SK-N-SH (cell line): ENCODE data around the gene MAPT. TPM values are rescaled to one million over a fixed set of nuclear protein-coding genes. Genes with fewer than 3 reads are reported as not detected.

Experiments
- CTCF ChIA-PET: fragments of 300-600, 350-600 bp; formaldehyde crosslinking; extraction: SDS; loops from one replicate; lab custom pipeline; 2021; lab: Yijun Ruan, JAX
- POLR2A ChIA-PET: fragments of 350-600 bp; sonication (Branson Sonifier 250); formaldehyde crosslinking; extraction: SDS; loops from one replicate; lab custom pipeline; 2020; ENCODE audit warnings: antibody characterized with exemption, inconsistent platforms; lab: Yijun Ruan, JAX
- DNase-seq: peaks from one replicate; pipeline ENCODE4 v3.0.0; 2012
- H2AFZ ChIP-seq: fragments of 200-600 bp; sonication (generic); 2 replicates; pipeline ENCODE4 v1.8.1; 2016; ENCODE audit warnings: antibody characterized with exemption, mild to moderate bottlenecking, low read depth
- H3F3A ChIP-seq: fragments of 200-600 bp; sonication (generic); replicated peaks from 2 replicates; pipeline ENCODE3; 2016; ENCODE audit warnings: antibody characterized with exemption, mild to moderate bottlenecking; ENCODE audit not compliant: insufficient read depth
- H3K27ac ChIP-seq, 2 experiments: fragments of 200-500 bp in 1 of 2; fragments of 200-600 bp in 1 of 2; sonication (Bioruptor generic) in 1 of 2; sonication (generic), shearing (Covaris generic) in 1 of 2; 2 replicates each; pipeline versions ENCODE4 v1.5.1 to v1.6.1; 2014 to 2016; ENCODE audit warnings: low read depth in 2 of 2, inconsistent platforms in 1 of 2, low read length in 1 of 2, mild to moderate bottlenecking in 1 of 2, mixed read lengths in 1 of 2
- H3K27me3 ChIP-seq: fragments of 200-600 bp; sonication (generic), shearing (Covaris generic); 2 replicates; pipeline ENCODE4 v1.6.1; 2016; ENCODE audit warnings: mixed run types; ENCODE audit not compliant: insufficient read depth
- H3K36me3 ChIP-seq, 2 experiments: fragments of 200-500 bp in 1 of 2; fragments of 200-600 bp in 1 of 2; sonication (Bioruptor generic) in 1 of 2; sonication (generic) in 1 of 2; replicated peaks in 1 of 2; 2 replicates each; pipeline versions ENCODE3 to v1.5.1; 2014 to 2016; ENCODE audit warnings: low read length in 1 of 2, mild to moderate bottlenecking in 1 of 2; ENCODE audit not compliant: insufficient read depth in 2 of 2, control insufficient read depth in 1 of 2
- H3K4me1 ChIP-seq, 2 experiments: fragments of 200-500 bp in 1 of 2; fragments of 200-600 bp in 1 of 2; sonication (Bioruptor generic) in 1 of 2; sonication (generic), shearing (Covaris generic) in 1 of 2; 2 replicates each; pipeline versions ENCODE4 v1.5.1 to v1.6.1; 2014 to 2016; ENCODE audit warnings: low read depth in 1 of 2, low read length in 1 of 2, mixed run types in 1 of 2; ENCODE audit not compliant: insufficient read depth in 2 of 2, control insufficient read depth in 1 of 2
- H3K4me2 ChIP-seq: fragments of 200-600 bp; sonication (generic), shearing (Covaris generic); 2 replicates; pipeline ENCODE4 v1.6.1; 2017; ENCODE audit warnings: mixed run types
- H3K4me3 ChIP-seq, 2 experiments: fragments of 200-500 bp in 1 of 2; fragments of 200-600 bp in 1 of 2; sonication (Bioruptor generic) in 1 of 2; sonication (generic), shearing (Covaris generic) in 1 of 2; 2 replicates each; pipeline versions ENCODE4 v1.5.1 to v1.8.1; 2014 to 2016; ENCODE audit warnings: low read depth in 2 of 2, inconsistent platforms in 1 of 2, low read length in 1 of 2, mild to moderate bottlenecking in 1 of 2, mixed read lengths in 1 of 2, moderate library complexity in 1 of 2
- H3K79me2 ChIP-seq: fragments of 200-600 bp; sonication (generic); 2 replicates; pipeline ENCODE4 v1.8.1; 2017; ENCODE audit warnings: mild to moderate bottlenecking; ENCODE audit not compliant: insufficient read depth
- H3K9ac ChIP-seq: fragments of 200-600 bp; sonication (generic); 2 replicates; pipeline ENCODE4 v1.6.1; 2017; ENCODE audit warnings: mixed run types
- H3K9me2 ChIP-seq: fragments of 200-600 bp; sonication (generic); 2 replicates; pipeline ENCODE4 v1.6.1; 2017; ENCODE audit warnings: mixed run types
- H3K9me3 ChIP-seq: fragments of 200-600 bp; sonication (generic); 2 replicates; pipeline ENCODE4 v1.6.1; 2017; ENCODE audit warnings: mixed run types, mild to moderate bottlenecking, moderate library complexity
- H4K20me1 ChIP-seq: fragments of 200-600 bp; sonication (generic); 2 replicates; pipeline ENCODE4 v1.6.1; 2017; ENCODE audit warnings: mild to moderate bottlenecking, mixed run types; ENCODE audit not compliant: insufficient read depth
- CTCF ChIP-seq: fragments of 200-600 bp; sonication (generic); IDR thresholded peaks from 2 replicates; pipeline ENCODE4 v1.6.1; 2017; ENCODE audit warnings: antibody characterized with exemption, mild to moderate bottlenecking, moderate library complexity
- ELF1 ChIP-seq: IDR thresholded peaks from 2 replicates; pipeline ENCODE4 v1.4.0; 2012
- FOSL2 ChIP-seq: IDR thresholded peaks from 2 replicates; pipeline ENCODE4 v1.4.0; 2012; ENCODE audit warnings: low read depth, mild to moderate bottlenecking, moderate library complexity, borderline replicate concordance
- FOXJ3 ChIP-seq: sonication (generic); formaldehyde crosslinking; IDR thresholded peaks from 2 replicates; pipeline ENCODE4 v1.5.1; 2020; ENCODE audit warnings: mild to moderate bottlenecking, missing genetic modification reagents
- GABPA ChIP-seq: IDR thresholded peaks from 2 replicates; pipeline ENCODE4 v1.4.0; 2012; ENCODE audit warnings: low read depth, mild to moderate bottlenecking
- JUND ChIP-seq: IDR thresholded peaks from 2 replicates; pipeline ENCODE4 v1.4.0; 2012
- MEF2A ChIP-seq: IDR thresholded peaks from 2 replicates; pipeline ENCODE4 v1.4.0; 2012; ENCODE audit warnings: low read depth, borderline replicate concordance
- MXI1 ChIP-seq: IDR thresholded peaks from 2 replicates; pipeline ENCODE4 v1.6.1; 2012; ENCODE audit warnings: mild to moderate bottlenecking, low read depth, low read length, improper control_type of control experiment
- NRF1 ChIP-seq: IDR thresholded peaks from 2 replicates; pipeline ENCODE4 v1.6.1; 2012; ENCODE audit warnings: low read depth, mild to moderate bottlenecking, low read length
- PBX3 ChIP-seq: IDR thresholded peaks from 2 replicates; pipeline ENCODE4; 2012
- POLR2AphosphoS5 ChIP-seq: IDR thresholded peaks from 2 replicates; pipeline ENCODE4 v1.6.1; 2012; ENCODE audit warnings: low read depth, low read length
- RAD21 ChIP-seq: IDR thresholded peaks from 2 replicates; pipeline ENCODE4 v1.6.1; 2012; ENCODE audit warnings: mild to moderate bottlenecking, low read length
- RCOR1 ChIP-seq: fragments of 150-350 bp; IDR thresholded peaks from 2 replicates; pipeline ENCODE4 v1.6.1; 2017; ENCODE audit warnings: antibody characterized with exemption, low read length
- REST ChIP-seq: IDR thresholded peaks from 2 replicates; pipeline ENCODE4 v1.6.1; 2012; ENCODE audit warnings: mild to moderate bottlenecking, low read depth, low read length, moderate library complexity
- RFX5 ChIP-seq: IDR thresholded peaks from 2 replicates; pipeline ENCODE4 v1.6.1; 2012; ENCODE audit warnings: mild to moderate bottlenecking, improper control_type of control experiment, low read length
- RXRA ChIP-seq: IDR thresholded peaks from 2 replicates; pipeline ENCODE4 v1.4.0; 2012; ENCODE audit warnings: low read depth, mild to moderate bottlenecking, borderline replicate concordance
- ZBTB33 ChIP-seq: IDR thresholded peaks from 2 replicates; pipeline ENCODE4 v1.4.0; 2012; ENCODE audit warnings: low read depth, borderline replicate concordance
- WGBS: methylation state at CpG from one replicate; pipeline ENCODE4 v1.1.6; 2017; ENCODE audit warnings: low lambda C conversion rate; 5-methylcytosine and 5-hydroxymethylcytosine counted together
- polyA plus RNA-seq, 3 experiments: library from polyadenylated mRNA; depleted of rRNA; stranded (reverse); fragments of >200 nt; gene quantifications; 2 replicates each; pipeline ENCODE4 v1.2.3, GENCODE V29; 2012

MAPT gene
- polyA plus RNA-seq, 1 of the 3 experiments (the other 2 are of a cell fraction): 0.74 TPM

- H4K20me1 ChIP-seq: no peaks in the 10 kb centered on the region
- H2AFZ ChIP-seq: no peak overlapping the region
- H3K4me3 ChIP-seq: no peak overlapping the region
- H3K36me3 ChIP-seq: no peaks in the 10 kb centered on the region
- 56% methylated on average over 10 of the region's 10 CpGs for WGBS
- H3F3A ChIP-seq: no peaks in the 10 kb centered on the region
- no peaks in the 10 kb centered on the region; a peak in 1 of 4 replicates for H3K4me1 ChIP-seq
- no peaks in the 10 kb centered on the region for H3K79me2 ChIP-seq
- no peak overlapping the region for H3K4me2 ChIP-seq
- no peak for DNase-seq
- no peaks in the 10 kb centered on the region for H3K9me3 ChIP-seq
- H3K9ac ChIP-seq: no peak overlapping the region
- CTCF ChIA-PET: interaction anchor here (2.3 kb wide), 1 partner anchor 27 kb away, joined by 13 read pairs; no protein-coding TSS in a partner anchor
- POLR2A ChIA-PET: no interaction called here
- no peak overlapping the region for H3K27ac ChIP-seq
- TF ChIP-seq FOSL2 (no peak), FOXJ3 (CRISPR knock-in tag) (no peak), POLR2AphosphoS5 (no peak), RFX5 (no peak), REST (no peak), RAD21 (no peak), JUND (no peak), NRF1 (no peak), PBX3 (no peak), MXI1 (no peak), ELF1 (no peak), CTCF (no peak), GABPA (no peak), MEF2A (no peak), RXRA (no peak), RCOR1 (no peak), ZBTB33 (no peak)
- TF ChIP-seq, all 33 proteins: peak for 0
- H3K9me2 ChIP-seq: no peaks in the 10 kb centered on the region
- no peaks in the 10 kb centered on the region for H3K27me3 ChIP-seq
Measured at GRCh38 chr17:45974916-45975630, 80.7 kb downstream of the MAPT start.
